CD4-positive, alpha-beta T cell treated with Interleukin-6 at 100 ng/mL for 8 hours (primary cell): ENCODE results near the gene SLC22A5.

Experiments
- DNase-seq: peaks from one replicate; pipeline ENCODE4 v3.0.0-alpha.2; 2020; ENCODE audit warnings: mixed read lengths, low spot score

SLC22A5 gene

DNA sequence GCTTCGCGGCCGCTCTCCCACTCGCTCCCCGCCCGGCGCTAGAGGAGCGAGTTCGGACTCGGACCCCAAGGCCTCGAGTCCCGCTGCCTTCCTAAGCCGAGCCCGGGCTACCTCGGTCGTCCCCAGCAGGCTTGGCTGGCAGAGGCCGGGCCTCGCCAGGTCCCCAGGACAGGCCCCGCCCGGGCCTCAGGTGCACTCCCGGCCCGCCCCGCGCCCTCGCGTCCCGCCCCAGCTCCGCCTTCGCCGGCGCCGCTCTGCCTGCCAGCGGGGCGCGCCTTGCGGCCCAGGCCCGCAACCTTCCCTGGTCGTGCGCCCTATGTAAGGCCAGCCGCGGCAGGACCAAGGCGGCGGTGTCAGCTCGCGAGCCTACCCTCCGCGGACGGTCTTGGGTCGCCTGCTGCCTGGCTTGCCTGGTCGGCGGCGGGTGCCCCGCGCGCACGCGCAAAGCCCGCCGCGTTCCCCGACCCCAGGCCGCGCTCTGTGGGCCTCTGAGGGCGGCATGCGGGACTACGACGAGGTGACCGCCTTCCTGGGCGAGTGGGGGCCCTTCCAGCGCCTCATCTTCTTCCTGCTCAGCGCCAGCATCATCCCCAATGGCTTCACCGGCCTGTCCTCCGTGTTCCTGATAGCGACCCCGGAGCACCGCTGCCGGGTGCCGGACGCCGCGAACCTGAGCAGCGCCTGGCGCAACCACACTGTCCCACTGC, at the start of gene SLC22A5:
SLC22A5 (plus strand) TSS at position 237 of the 707 bp plus-strand sequence; CDS start at position 500, 263 bp downstream.
- DNase-seq = peak; percentile 54

- no peak for DNase-seq
Observed at GRCh38 chr5:132319975-132320374, 49.5 kb upstream of the SLC22A5 start.

GRCh38 chr5:132321109-132321721, 48.3 kb upstream of the SLC22A5 start:
- DNase-seq = no peak

DNA sequence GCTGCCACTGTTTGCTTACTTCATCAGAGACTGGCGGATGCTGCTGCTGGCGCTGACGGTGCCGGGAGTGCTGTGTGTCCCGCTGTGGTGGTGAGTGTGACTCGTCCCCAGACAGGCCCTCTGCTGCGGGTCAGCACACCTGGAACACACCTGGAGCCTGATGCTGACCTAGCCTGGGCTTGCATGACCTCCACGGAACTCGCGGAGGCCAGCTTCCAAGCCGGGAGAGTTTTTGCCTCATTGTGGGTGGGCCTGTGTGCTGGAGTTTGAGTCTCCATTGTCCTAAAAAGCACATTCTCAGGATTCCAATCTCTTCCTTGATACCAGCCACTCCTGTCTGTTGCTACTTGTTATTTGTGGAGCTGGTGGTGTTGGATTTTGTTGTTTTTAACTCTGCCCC, 47.2 kb upstream of the SLC22A5 start:
- DNase-seq = no peak

GRCh38 chr5:132323202-132323601, 46.3 kb upstream of the SLC22A5 start:
- DNase-seq = no peak

GRCh38 chr5:132325691-132326090, 43.8 kb upstream of the SLC22A5 start:
- no peak for DNase-seq

DNA sequence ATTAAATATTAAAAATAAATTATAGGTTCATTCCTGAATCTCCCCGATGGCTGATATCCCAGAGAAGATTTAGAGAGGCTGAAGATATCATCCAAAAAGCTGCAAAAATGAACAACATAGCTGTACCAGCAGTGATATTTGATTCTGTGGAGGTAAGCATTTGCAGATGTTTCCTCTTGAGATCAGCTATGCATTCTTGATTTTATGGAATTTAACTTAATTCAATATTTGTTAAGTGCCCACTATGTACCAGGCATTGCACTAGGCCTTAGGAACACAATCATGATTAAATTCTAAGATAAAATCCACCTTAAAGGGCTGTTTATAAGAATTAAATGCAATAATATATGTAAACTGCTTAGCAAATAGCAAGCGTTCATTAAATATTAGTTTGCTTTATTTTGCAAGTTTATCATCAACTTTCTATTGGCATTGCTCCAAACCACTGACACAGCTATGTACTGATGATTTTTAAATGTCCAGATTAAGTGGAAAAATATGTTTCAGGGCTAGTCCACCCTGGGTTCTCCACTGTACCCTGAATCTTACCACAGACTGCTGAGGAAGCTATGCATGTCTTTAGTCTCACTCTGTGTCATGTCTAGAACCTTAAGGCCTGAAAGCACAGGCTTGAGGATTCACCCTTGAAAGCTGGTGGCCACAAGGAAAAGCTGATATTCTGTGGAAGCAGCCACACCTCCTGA, 42.1 kb upstream of the SLC22A5 start:
- no peak for DNase-seq

DNA sequence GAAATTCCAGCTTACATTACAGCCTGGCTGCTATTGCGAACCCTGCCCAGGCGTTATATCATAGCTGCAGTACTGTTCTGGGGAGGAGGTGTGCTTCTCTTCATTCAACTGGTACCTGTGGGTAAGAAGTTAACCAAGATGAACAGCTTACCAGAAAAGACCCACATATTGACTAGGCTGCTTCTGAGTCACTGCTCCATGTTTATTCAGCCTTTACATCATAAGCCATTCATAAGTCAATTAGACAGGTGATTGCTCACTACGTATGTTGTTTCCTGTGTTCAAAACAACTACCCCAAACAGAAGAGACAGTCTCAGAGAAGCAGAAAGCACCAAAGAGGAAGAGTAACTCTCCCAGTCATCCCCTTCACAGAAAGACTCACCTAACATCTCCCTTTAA, 34.7 kb upstream of the SLC22A5 start:
- DNase-seq = no peak

- no peak for DNase-seq
Observed at GRCh38 chr5:132335402-132335801, 34.1 kb upstream of the SLC22A5 start.

DNA sequence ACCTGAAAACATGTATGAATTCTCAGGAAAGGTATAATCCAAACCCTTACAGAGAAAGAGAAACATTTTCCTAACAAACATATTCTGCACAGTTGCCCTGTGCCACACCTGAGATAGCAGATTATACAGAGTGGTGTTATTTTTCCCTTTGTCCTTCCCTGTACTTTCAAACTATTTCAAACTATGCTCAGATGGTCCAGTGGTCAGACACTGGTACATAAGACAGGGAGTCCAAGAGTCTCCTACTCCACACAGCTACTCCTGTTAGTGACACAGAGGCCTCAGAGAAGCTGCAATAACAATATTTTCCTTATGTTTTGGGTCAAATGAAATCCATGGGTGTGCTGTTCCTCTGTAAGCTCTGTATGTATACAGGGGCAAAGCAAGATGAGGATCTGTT, 30.0 kb upstream of the SLC22A5 start:
- DNase-seq = no peak

DNA sequence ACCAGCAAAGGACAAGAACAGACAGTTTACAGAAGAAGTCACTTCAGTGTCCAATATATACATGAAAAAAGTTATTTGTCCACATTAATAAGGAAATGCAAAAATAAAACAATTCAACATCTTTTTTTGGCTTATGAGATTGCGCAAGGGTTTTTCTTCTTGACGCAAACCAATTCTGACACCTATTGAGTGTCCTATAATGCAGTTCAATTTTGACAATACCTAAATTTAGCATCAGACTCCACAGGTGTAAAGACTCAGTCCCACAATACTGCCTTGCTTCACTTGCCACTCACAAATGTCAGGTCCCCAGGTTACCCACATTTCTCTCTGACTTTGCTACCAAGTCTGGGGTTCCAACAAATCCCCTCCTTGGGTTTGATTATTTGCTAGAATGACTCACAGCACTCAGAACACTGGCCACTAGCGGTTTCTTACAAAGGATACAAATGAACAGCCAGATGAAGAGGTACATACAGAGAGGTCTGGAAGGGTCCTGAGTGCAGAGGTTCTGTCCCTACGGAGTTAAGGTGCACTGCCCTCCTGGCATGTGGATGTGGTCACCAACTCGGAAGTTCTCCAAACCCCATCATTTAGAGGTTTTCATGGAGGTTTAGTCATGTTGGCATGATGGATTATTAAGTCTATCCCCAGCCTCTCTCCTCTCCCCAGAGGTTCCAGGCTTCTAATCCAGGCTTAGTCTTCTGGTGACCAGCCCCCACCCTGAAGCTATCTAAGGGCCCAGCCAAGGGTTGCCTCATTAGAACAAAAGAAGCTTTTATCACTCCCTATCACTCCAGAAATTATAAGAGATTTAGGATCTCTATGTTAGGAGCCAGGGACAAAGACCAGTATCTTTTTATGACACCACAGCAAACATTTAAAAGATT, 27.0 kb upstream of the SLC22A5 start:
- DNase-seq = no peak

DNA sequence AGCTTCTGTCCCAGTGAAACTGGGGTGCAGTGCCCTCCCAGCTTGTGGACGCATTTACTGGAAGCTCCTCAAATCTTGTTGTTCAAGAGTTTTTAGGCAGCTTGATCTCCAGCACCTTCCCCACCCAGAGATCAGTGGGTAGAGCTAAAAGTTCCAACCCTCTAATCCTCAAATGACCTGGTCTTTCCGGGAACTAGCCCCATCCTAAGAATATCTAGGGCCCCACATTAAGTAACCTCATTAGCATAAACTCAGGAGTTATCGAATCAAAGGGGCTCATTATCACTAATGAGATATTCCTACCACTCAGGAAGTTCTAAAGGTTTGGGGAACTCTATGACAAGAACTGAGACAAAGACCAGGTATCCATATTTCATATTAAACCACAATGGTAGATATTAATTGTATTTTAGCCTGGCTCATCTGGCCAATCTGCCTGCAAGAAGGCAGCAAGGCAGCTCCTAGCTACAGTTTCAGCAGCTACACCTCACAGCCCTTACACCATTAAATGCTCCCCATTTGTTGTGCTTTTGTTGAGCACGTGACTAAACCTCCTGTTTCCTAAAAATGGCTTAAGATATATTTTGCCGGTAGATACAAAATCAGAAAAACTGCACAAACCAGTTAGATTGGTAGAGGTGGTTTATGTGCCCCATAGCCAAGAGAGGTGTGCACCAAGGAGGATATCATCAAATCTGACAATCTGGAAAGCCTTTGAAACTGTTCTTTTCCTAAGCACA, 24.6 kb upstream of the SLC22A5 start:
- no peak for DNase-seq

DNA sequence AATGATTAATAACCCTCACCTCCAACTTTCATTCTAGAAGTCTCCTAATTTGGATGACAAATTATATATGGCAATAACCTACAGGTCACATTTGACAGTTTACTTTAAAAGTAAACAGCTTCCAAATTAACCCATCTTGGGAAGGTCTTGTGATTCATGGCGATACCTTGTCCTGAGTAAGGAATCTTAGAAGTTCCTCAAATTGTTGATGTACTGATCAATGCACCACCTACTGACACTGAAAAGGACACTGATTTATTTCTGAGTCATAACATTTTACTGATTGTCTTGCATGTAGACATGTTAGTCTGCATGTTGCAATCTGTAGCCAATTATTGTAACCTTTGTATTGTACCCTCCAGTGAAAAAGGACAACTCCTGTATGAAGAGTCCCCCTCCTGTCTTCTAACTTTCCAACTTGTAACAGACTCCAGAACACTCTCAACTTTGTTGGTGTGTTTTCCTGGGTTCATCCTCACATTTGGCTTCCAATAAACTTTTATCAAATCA, 16.0 kb upstream of the SLC22A5 start:
- no peak for DNase-seq

DNA sequence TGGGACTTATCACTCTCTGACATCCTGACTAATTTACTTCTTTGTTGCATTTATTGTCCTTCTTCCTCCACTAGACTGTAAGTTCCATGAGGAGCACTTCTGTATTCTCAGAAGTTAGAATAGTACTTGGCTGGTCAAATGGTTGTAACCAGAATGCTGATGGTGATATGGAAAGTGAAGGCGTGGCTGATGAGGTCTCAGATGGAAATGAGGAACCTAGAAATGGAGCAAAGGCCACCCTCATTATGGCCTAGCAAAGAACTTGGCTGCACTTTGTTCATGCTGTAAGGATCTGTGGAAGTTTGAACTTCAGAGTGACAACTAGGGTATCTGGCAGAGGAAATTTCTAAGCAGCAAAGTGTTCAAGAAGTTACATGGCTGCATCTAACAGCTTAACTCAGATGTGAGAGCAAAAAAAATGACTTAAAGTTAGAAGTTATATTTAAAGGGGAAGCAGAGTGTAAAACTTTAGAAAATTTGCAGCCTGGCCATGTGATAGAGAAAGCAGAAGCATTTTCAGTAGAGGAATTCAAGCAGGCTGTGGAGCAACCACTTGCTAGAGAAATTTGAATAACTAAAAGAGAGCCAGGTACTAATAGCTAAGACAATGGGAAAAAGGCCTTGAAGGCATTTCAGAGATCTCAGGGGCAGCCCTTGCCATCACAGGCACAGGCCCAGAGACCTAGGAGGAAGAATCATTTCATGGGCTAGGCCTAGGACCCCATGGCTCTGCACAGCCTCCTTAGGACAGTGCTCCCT, 14.9 kb upstream of the SLC22A5 start:
- no peak for DNase-seq

DNA sequence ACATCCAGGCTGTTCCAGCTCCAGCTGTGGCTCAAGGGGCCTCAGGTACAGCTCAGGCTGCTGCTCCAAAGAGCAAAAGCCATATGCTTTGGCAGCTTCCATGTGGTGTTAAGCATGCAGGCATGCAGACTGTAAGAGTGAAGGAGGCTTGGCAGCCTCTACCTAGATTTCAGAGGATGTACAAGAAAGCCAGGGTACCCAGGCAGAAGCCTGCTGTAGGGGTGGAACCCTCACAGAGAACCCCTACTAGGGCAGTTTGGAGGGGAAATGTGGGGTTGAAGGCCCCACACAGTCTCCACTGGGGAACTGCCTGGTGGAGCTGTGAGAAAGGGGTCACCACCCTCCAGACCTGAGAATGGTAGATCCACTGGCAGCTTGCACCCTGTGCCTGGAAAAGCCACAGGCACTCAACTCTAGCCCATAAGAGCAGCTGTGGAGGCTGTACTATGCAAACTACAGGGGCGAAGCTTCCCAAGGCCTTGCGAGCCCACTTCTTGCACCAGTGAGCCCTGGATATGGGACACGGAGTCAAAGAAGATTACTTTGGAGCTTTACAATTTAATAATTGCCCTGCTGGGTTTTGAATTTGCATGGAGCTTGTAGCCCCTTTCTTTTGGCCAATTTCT, 14.3 kb upstream of the SLC22A5 start:
- DNase-seq = no peak

DNA sequence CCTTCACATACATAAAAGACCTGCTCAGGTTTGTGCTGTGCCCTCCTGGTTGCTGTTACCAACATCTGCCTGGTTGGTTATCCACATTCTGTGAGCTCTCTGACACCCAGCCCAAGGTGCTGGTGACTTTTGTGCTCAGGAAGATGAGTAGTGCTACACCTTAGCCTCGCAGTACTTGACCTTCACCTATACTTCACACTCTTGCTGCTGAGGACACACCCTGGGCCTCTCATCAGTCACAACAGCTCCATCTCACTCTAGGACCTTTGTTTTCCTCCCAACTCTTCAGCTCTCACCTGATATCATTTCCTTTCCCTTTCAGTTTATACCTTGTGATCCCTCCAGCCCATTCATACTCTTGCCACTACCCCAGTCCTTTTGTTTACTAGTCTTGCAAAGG, 10.7 kb upstream of the SLC22A5 start:
- DNase-seq = no peak

DNA sequence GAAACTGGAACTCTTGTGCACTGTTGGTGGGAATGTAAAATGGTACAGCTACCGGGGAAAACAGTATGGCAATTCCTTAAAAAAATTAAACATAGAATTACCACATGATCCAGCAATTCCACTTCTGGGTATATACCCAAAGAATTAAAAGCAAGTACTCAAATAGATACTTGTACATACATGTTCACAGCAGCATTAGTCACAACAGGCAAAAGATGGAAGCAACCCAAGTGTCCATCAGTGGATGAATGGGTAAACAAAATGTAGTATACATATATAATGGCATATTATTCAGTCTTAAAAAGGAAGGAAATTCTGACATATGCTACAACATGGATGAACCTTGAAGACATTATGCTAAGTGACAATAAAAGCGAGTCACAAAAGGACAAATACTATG, 7.4 kb upstream of the SLC22A5 start:
- DNase-seq = no peak

- DNase-seq = no peak
Observed at GRCh38 chr5:132363431-132364112, 5.9 kb upstream of the SLC22A5 start.

DNA sequence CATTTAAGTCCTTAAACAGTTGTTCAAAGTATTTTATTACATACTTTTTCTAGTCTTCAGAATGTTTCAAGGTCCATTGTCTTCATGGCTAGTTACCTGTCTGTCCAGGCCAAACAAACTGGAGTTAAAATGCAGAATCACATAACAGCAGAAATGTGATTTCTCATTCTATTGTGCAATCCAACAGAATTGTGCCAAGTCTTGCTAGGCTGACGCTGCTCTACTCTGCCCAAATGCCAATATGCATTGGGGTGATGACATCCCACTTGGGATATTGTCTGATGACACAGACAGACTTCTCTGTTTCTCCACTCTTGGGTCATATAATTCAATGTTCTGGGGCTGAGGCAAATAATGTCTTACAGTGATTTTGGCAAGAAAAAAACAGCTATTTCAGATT, 5.2 kb upstream of the SLC22A5 start:
- DNase-seq = no peak

DNA sequence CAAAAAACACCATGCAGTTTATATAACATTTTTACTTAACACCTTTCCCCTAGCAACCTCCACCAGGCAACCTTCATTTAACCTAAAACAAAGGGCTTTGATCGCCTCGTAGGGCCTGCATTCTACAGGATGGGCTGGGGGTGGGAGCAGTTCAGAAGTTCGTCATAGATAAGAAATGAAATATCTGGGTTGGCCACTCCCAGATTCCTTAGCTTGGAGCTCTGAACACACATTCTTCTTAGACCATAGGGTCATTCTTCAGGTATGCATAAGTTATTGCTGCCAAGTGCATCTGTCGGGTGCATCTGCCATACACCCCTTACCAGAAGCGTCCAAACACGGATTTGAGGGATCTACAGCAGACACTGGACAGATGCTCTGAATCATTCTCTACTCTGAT, 4.3 kb upstream of the SLC22A5 start:
- no peak for DNase-seq
